Transverse colon (tissue), 4 donors: ENCODE data around the gene KRT38. TPM values are rescaled to one million over a fixed set of nuclear protein-coding genes. Genes with fewer than 3 reads are reported as not detected.

Experiments used
- DNase-seq: peaks from one replicate; pipeline ENCODE4 v3.0.0-alpha.2; 2019
- H3K27ac ChIP-seq, 4 donors: fragments of 200-600 bp; sonication (generic); 2 replicates each; pipeline ENCODE4 v1.5.1; 2016 to 2018; ENCODE audit warnings: inconsistent platforms in 4 of 4
- H3K27me3 ChIP-seq: fragments of 200-600 bp; sonication (generic); 2 replicates; pipeline ENCODE4 v1.5.1; 2017; ENCODE audit warnings: inconsistent platforms
- H3K36me3 ChIP-seq, 4 donors: fragments of 200-600 bp; sonication (generic); 2 replicates each; pipeline ENCODE4 v1.5.1; 2017 to 2019; ENCODE audit warnings: inconsistent platforms in 4 of 4
- H3K4me1 ChIP-seq, 4 donors: fragments of 200-600 bp; sonication (generic); 2 replicates each; pipeline ENCODE4 v1.5.1; 2017 to 2020; ENCODE audit warnings: inconsistent platforms in 4 of 4
- H3K4me3 ChIP-seq, 4 donors: fragments of 200-600 bp; sonication (generic); 1 replicate in 1 of 4; 2 replicates in 3 of 4; pipeline versions ENCODE4 v1.5.1 to v1.6.1; 2017 to 2019; ENCODE audit warnings: inconsistent platforms in 4 of 4
- H3K9me3 ChIP-seq, 2 donors: fragments of 200-600 bp; sonication (generic); 2 replicates each; pipeline ENCODE4 v1.5.1; 2017 to 2019; ENCODE audit warnings: inconsistent platforms in 2 of 2
- EP300 ChIP-seq: sonication (generic); formaldehyde crosslinking; IDR thresholded peaks from one replicate; pipeline ENCODE4 v1.6.1; 2017; ENCODE audit warnings: antibody characterized with exemption, low read depth
- POLR2A ChIP-seq: fragments of 450-650 bp; IDR thresholded peaks from one replicate; pipeline ENCODE4 v1.6.1; 2016; ENCODE audit warnings: antibody characterized with exemption, mild to moderate bottlenecking, moderate library complexity
- POLR2AphosphoS5 ChIP-seq, 3 donors: sonication (generic); formaldehyde crosslinking; IDR thresholded peaks; one replicate each; pipeline ENCODE4 v1.6.1; 2016; ENCODE audit warnings: antibody characterized with exemption in 3 of 3
- WGBS, 2 donors: methylation state at CpG; one replicate each; pipeline ENCODE4 v1.1.5; 2018; ENCODE audit warnings: low coverage in 1 of 2; 5-methylcytosine and 5-hydroxymethylcytosine counted together
- in situ Hi-C, 4 donors: fragments of 200-750 bp; cut with MboI; loops; one replicate each; pipeline versions ENCODE4 v1.15.0 to v1.15.1; 2017; ENCODE audit warnings: low sequenced_read_pairs in 3 of 4, low pct_ligation_motif_present in 1 of 4, low pct_unique_long_range_greater_than_20kb in 1 of 4
- intact Hi-C: fragments of 100-400 bp; cut with DNase I; formaldehyde crosslinking; loops from one replicate; pipeline ENCODE4 v1.15.1; 2023; ENCODE audit warnings: low total_unique reads
- total RNA-seq, 4 donors: library from RNA; depleted of rRNA; stranded (reverse); fragments of >200 nt; gene quantifications; one replicate each; pipeline ENCODE4 v1.1.0, GENCODE V29; 2016
- TF ChIP-seq, protein P1 (sequence below), 5 experiments: fragments of 200-600 bp in 3 of 5; fragments of 450-650 bp in 2 of 5; sonication (generic) in 3 of 5; IDR thresholded peaks; 1 replicate in 2 of 5; 2 replicates in 3 of 5; pipeline ENCODE4 v1.5.1; 2016 to 2017; ENCODE audit warnings: antibody characterized with exemption in 5 of 5, inconsistent platforms in 3 of 5, mild to moderate bottlenecking in 2 of 5, moderate library complexity in 1 of 5

KRT38 gene
- total RNA-seq, 4 donors from 2014 or later = not detected

DNA sequence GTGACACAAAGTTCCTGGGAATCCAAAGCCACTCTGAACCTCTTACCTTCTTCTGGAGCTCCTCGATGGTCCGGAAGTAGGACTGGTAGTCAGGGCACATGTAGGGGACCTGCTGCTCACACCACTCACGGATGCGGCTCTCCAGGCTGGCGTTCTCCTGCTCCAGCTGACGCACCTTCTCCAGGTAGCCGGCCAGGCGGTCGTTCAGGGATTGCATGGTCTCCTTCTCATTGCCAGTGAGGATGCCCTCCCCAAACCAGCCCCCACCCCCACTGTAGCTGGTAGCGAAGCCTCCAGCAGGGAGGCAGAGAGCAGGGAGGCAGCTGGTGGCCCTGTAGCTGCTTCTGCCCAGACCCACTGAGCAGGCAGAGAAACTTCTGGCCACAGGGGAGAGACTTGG lies 39.8 kb upstream of the KRT38 start:
- no peaks in the 10 kb centered on the region for H3K9me3 ChIP-seq
- H3K4me1 ChIP-seq = no peaks in the 10 kb centered on the region
- H3K27ac ChIP-seq = no peak overlapping the region
- intact Hi-C loops = no loop called here
- H3K27me3 ChIP-seq = no peaks in the 10 kb centered on the region
- H3K36me3 ChIP-seq = no peaks in the 10 kb centered on the region
- in situ Hi-C loops = no loop called here
- no peak for DNase-seq
- WGBS, 2 donors = 89% methylated on average over 10 of the region's 10 CpGs; no CpG with 5 or more reads in 1 of the 2 donors
- H3K4me3 ChIP-seq = no peak overlapping the region
- TF ChIP-seq EP300 (no peak), POLR2A (no peak), POLR2AphosphoS5 (IDR thresholded peaks at IDR 0.05) (no peak)
- TF ChIP-seq, protein P1, sequence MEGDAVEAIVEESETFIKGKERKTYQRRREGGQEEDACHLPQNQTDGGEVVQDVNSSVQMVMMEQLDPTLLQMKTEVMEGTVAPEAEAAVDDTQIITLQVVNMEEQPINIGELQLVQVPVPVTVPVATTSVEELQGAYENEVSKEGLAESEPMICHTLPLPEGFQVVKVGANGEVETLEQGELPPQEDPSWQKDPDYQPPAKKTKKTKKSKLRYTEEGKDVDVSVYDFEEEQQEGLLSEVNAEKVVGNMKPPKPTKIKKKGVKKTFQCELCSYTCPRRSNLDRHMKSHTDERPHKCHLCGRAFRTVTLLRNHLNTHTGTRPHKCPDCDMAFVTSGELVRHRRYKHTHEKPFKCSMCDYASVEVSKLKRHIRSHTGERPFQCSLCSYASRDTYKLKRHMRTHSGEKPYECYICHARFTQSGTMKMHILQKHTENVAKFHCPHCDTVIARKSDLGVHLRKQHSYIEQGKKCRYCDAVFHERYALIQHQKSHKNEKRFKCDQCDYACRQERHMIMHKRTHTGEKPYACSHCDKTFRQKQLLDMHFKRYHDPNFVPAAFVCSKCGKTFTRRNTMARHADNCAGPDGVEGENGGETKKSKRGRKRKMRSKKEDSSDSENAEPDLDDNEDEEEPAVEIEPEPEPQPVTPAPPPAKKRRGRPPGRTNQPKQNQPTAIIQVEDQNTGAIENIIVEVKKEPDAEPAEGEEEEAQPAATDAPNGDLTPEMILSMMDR (IDR thresholded peaks at IDR 0.05) = no peak

DNA sequence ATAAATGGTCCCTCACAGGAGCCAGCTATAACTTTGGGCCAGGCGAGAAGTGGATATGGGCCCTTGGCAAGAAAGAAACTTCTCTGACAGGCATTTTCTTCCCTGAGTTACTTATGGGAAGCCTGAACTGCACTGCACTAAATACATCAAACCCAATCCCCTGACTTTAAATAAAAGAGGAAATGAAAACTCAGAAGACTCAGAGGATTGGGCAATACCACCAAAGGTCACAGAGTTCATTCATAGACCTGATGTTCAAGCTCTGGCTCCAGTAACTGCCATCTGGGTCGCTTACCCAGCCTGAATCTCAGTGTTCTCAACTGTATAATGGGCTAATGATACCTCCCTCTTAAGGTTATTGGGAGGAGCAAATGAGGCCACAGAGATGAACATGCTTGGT lies 39.4 kb upstream of the KRT38 start:
- H3K4me3 ChIP-seq = no peak overlapping the region
- no peak for DNase-seq
- in situ Hi-C loops = no loop called here
- intact Hi-C loops = no loop called here
- H3K27ac ChIP-seq = no peak overlapping the region
- 55 to 86% methylated on average over 1 to 2 of the region's 2 CpGs for WGBS, 2 donors
- no peak for TF ChIP-seq POLR2AphosphoS5 (IDR thresholded peaks at IDR 0.05)
- TF ChIP-seq EP300 = no peak
- TF ChIP-seq, protein P1 (IDR thresholded peaks at IDR 0.05) = no peak
- TF ChIP-seq POLR2A = no peak
- no peaks in the 10 kb centered on the region for H3K36me3 ChIP-seq
- no peaks in the 10 kb centered on the region for H3K27me3 ChIP-seq
- no peaks in the 10 kb centered on the region for H3K9me3 ChIP-seq
- H3K4me1 ChIP-seq = no peaks in the 10 kb centered on the region

DNA sequence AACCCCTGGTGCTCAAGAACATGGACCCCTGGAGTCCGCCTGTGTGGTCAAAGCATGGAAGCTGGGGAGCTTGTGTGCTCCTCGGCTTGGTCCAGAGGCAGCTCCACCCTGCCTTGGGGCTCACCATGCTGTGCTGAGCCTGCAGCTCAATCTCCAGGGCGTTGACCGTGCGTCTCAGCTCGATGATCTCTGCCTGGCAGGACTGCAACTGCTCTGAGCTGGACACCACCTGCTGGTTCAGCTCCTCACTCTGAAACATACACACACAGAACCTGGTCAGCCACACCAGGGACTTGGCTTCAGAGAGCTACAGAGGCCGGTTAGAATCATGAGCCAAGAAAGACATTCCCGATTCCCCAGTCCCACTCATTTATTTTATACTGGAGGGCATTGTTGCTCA lies 37.5 kb upstream of the KRT38 start:
- no peak for TF ChIP-seq POLR2AphosphoS5 (IDR thresholded peaks at IDR 0.05)
- TF ChIP-seq, protein P1 (IDR thresholded peaks at IDR 0.05) = no peak
- no peak for TF ChIP-seq EP300
- no peak for TF ChIP-seq POLR2A
- H3K4me3 ChIP-seq = no peak overlapping the region
- H3K4me1 ChIP-seq = no peaks in the 10 kb centered on the region
- whole genome bisulfite sequencing, 2 donors = 81% methylated on average over 8 of the region's 8 CpGs; no CpG with 5 or more reads in 1 of the 2 donors
- no peak overlapping the region for H3K27ac ChIP-seq
- in situ Hi-C loops (no loop called here), intact Hi-C loops (no loop called here)
- no peaks in the 10 kb centered on the region for H3K27me3 ChIP-seq
- H3K36me3 ChIP-seq = no peaks in the 10 kb centered on the region
- DNase-seq = no peak
- no peaks in the 10 kb centered on the region for H3K9me3 ChIP-seq

DNA sequence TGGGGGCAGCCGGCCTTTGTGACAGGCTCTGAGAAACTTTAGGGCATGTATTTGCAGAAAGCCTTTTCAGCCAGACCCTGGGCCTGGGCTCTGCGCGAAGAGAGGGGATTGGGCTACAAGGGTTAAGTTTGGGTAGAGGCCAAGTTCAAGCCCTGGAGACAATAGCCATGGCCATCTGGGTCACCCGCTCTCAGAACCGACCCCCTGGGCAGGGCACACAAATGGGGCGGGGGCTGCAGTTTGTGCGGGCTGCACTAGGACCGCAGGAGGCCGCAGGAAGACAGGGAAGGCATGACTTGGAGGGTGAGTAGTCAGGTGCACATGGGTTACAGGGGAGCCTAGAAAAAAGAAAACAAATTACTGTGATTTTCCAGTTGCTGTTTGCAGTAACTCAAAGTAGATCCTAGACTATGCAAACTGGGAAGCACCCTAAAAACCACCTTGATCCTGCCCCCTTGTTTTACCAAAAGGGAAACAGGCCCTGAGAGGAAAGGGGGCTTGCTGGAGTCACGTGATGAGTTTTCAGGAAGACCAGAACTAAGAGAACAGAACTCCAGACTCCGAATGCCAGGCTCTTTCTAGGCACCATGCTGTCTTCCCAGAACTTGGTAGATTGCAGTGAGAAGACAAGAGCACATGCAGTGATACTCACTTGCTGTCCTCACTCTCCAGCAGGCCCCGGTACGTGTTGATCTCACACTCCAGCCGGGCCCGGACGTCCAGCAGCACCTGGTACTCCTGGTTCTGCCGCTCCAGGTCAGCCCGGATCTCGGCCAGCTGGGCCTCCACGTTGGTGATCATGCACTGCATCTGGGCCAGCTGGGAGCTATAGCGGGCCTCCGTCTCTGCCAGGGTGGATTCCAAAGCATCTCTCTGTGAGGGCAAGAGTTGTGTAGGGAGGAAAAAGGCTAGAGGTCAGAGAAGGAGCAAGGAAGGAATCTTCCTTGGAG lies 36.4 kb upstream of the KRT38 start:
- Histone ChIP-seq H3K27me3 (no peaks in the 10 kb centered on the region), H3K9me3 (no peaks in the 10 kb centered on the region), H3K36me3 (no peaks in the 10 kb centered on the region), H3K4me1 (no peaks in the 10 kb centered on the region), H3K4me3 (no peak overlapping the region), H3K27ac (no peak overlapping the region)
- intact Hi-C loops (no loop called here), in situ Hi-C loops (no loop called here)
- TF ChIP-seq POLR2A (no peak), EP300 (no peak), POLR2AphosphoS5 (IDR thresholded peaks at IDR 0.05) (no peak)
- TF ChIP-seq, protein P1 (IDR thresholded peaks at IDR 0.05) = no peak
- DNase-seq = no peak
- 90 to 91% methylated on average over 8 to 22 of the region's 22 CpGs for WGBS, 2 donors
